Fibroblast of lung (primary cell): ENCODE measurements around the gene EIF1AD. TPM values are rescaled to one million over a fixed set of nuclear protein-coding genes. Genes with fewer than 3 reads are reported as not detected.
A peak's percentile ranks its signal among the peaks of the same experiment; 100 is the strongest.

Experiments
- DNase-seq, 2 donors: peaks; one replicate each; pipeline versions ENCODE4 v3.0.0 to v3.0.0-alpha.2; 2010; ENCODE audit warnings: low read depth in 2 of 2
- H2AFZ ChIP-seq: 2 replicates; pipeline ENCODE4 v1.5.1; 2012; ENCODE audit warnings: low read length, control low read depth, inconsistent platforms
- H3K27ac ChIP-seq: 2 replicates; pipeline ENCODE4 v1.5.1; 2011; ENCODE audit warnings: low read length, control low read depth; ENCODE audit not compliant: insufficient read depth
- H3K27me3 ChIP-seq: 2 replicates; pipeline ENCODE4 v1.5.1; 2011; ENCODE audit warnings: mild to moderate bottlenecking, low read length; ENCODE audit not compliant: control insufficient read depth, insufficient read depth
- H3K36me3 ChIP-seq: 2 replicates; pipeline ENCODE4 v1.5.1; 2011; ENCODE audit warnings: low read length; ENCODE audit not compliant: control insufficient read depth, insufficient read depth
- H3K4me1 ChIP-seq: 2 replicates; pipeline ENCODE4 v1.5.1; 2011; ENCODE audit warnings: low read length; ENCODE audit not compliant: control insufficient read depth, insufficient read depth; ENCODE audit errors: extremely low read depth
- H3K4me2 ChIP-seq: 2 replicates; pipeline ENCODE4 v1.5.1; 2011; ENCODE audit warnings: low read length, control low read depth; ENCODE audit not compliant: insufficient read depth; ENCODE audit errors: extremely low read depth
- H3K4me3 ChIP-seq, 4 experiments: fragments of 200-600 bp in 1 of 4; sonication (generic) in 1 of 4; replicated peaks in 1 of 4; 2 replicates each; pipeline ENCODE4 v1.5.1; 2011 to 2016; ENCODE audit warnings: low read length in 4 of 4, low read depth in 3 of 4, mild to moderate bottlenecking in 3 of 4, control low read depth in 2 of 4, inconsistent platforms in 1 of 4, mixed read lengths in 1 of 4; ENCODE audit not compliant: insufficient read depth in 1 of 4; ENCODE audit errors: control extremely low read depth in 1 of 4
- H3K79me2 ChIP-seq: 2 replicates; pipeline ENCODE4 v1.5.1; 2012; ENCODE audit warnings: mild to moderate bottlenecking, low read length, inconsistent platforms; ENCODE audit not compliant: control insufficient read depth, insufficient read depth
- H3K9ac ChIP-seq: 2 replicates; pipeline ENCODE4 v1.5.1; 2011; ENCODE audit warnings: mild to moderate bottlenecking, low read length, control low read depth; ENCODE audit not compliant: insufficient read depth
- H3K9me3 ChIP-seq: 2 replicates; pipeline ENCODE4 v1.5.1; 2012; ENCODE audit warnings: low read depth, low read length; ENCODE audit not compliant: control insufficient read depth, insufficient read depth
- H4K20me1 ChIP-seq: 2 replicates; pipeline ENCODE4 v1.5.1; 2011; ENCODE audit warnings: low read length; ENCODE audit not compliant: control insufficient read depth, insufficient read depth; ENCODE audit errors: extremely low read depth
- EZH2 ChIP-seq: IDR thresholded peaks from 2 replicates; pipeline ENCODE4 v1.5.1; 2012; ENCODE audit warnings: low read length, control low read depth, mild to moderate bottlenecking; ENCODE audit errors: missing control alignments
- polyA minus RNA-seq: library from RNA; depleted of rRNA, polyadenylated mRNA; stranded (reverse); fragments of >200 nt; gene quantifications from 2 replicates; pipeline ENCODE4 v1.2.3, GENCODE V29; 2011; ENCODE audit warnings: low replicate concordance
- polyA plus RNA-seq, 2 donors: library from polyadenylated mRNA; depleted of rRNA in 1 of 2; stranded (reverse) in 1 of 2; unstranded in 1 of 2; fragments of >200 nt; gene quantifications; 2 replicates each; pipeline ENCODE4 v1.2.1, GENCODE V29; 2011 to 2012; ENCODE audit warnings: missing spikeins in 1 of 2
- total RNA-seq: library from RNA; depleted of rRNA; stranded (reverse); fragments of >200 nt; gene quantifications from 2 replicates; pipeline ENCODE4 v1.2.1, GENCODE V29; 2014
- TF ChIP-seq, protein P1 (sequence below), 2 donors: IDR thresholded peaks in 1 of 2; conservative IDR thresholded peaks in 1 of 2; 1 replicate in 1 of 2; 2 replicates in 1 of 2; pipeline ENCODE4 v1.5.1; 2011 to 2012; ENCODE audit warnings: low read length in 2 of 2, control low read depth in 1 of 2, inconsistent platforms in 1 of 2, low read depth in 1 of 2, mild to moderate bottlenecking in 1 of 2

Gene EIF1AD, protein sequence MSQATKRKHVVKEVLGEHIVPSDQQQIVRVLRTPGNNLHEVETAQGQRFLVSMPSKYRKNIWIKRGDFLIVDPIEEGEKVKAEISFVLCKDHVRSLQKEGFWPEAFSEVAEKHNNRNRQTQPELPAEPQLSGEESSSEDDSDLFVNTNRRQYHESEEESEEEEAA
- total RNA-seq: 23.4 and 23.5 TPM in 2 replicates
- polyA plus RNA-seq: 26.2 and 30.0 TPM in 2 replicates
- polyA plus RNA-seq (2012): 20.9 and 22.6 TPM in 2 replicates
- polyA minus RNA-seq: 45.5 and 64.8 TPM in 2 replicates

DNA sequence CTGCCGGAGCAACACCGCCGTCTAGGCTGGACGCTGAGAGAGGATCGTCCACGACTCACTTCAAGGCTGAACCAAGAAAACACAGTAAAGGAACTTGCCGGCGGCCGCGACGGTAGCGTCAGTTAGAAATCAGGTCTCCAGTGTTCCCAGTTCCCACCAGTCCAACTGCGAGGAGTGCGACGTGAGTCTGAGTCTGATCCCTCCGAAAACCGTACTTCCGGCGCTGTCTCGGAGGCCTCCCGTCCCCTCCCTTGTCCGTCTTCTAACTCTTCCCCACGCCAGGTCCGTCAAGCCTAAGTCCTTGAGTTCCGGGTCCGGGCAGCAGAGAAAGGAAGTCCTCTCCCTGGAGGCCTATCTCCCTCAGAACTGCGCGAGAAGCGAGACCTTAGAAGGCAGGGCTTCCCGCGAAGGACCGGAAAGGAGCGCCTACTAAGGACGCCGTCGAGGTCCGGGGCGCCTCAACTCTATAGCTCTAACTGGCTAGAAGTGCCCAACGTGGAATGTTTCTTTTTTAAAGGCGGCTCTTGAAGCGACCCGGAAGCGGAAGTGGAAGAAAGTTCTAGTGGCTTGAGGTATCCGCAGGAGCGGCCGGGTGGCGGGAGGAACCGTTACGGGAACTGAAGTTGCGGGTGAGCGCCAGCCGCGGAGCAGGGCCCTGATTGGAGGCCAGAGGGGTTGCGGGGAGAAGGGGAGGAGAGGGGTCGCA is at the start of gene EIF1AD, which contains the start of gene BANF1:
TSS of gene EIF1AD (minus strand) at position 216 of the 706 bp plus-strand sequence. CDS start 1,768 bp downstream, outside the sequence.
TSS of gene BANF1 (plus strand) at position 562 of the 706 bp plus-strand sequence. CDS start 748 bp downstream, outside the sequence.
- peak within 1 kb of the TSS; percentile 73 for H3K9ac ChIP-seq
- no peaks in the 10 kb centered on the region for H3K27me3 ChIP-seq
- peak; percentile 99 for DNase-seq
- peaks cover 38% of the 10 kb centered on the region for H3K79me2 ChIP-seq
- H3K4me2 ChIP-seq: peak within 1 kb of the TSS; percentile 89
- TF ChIP-seq EZH2: no peak
- peak within 1 kb of the TSS; percentile 94 for H3K27ac ChIP-seq
- peaks cover 2% of the 10 kb centered on the region for H3K4me1 ChIP-seq
- H3K9me3 ChIP-seq: no peaks in the 10 kb centered on the region
- H3K4me3 ChIP-seq: peak within 1 kb of the TSS; percentile 64 to 100 (median 89)
- peak within 1 kb of the TSS; percentile 88 for H2AFZ ChIP-seq
- H4K20me1 ChIP-seq: no peaks in the 10 kb centered on the region
- H3K36me3 ChIP-seq: peaks cover 17% of the 10 kb centered on the region

DNA sequence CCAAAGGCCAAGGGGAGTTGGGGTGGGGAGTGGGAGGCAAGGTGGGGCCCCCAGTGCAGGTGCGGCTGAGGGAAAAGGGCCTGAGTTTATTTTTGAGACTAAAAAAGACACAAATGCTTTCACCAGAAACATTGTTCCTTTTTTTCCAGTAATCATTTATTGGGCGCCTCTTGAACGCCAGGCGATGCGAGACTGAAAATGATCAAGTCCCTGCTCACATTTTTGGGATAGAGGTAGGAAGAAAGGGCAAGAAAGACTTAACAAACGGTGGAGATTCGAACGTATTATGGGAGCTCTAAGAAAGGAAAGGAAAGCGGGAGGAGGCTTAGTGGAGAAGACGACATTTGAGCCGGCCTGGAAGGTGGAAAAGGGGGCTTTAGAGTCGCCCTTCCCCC is 49.4 kb upstream of the EIF1AD start:
- peak overlapping the region; percentile 63 to 98 (median 76) for H3K4me3 ChIP-seq
- peaks cover 6% of the 10 kb centered on the region for H3K36me3 ChIP-seq
- no peaks in the 10 kb centered on the region for H4K20me1 ChIP-seq
- no peak for DNase-seq
- H3K9ac ChIP-seq: peak overlapping the region; percentile 98
- H3K4me2 ChIP-seq: peak overlapping the region; percentile 71
- H3K27me3 ChIP-seq: peaks cover 9% of the 10 kb centered on the region
- H3K4me1 ChIP-seq: peaks cover 4% of the 10 kb centered on the region
- no peaks in the 10 kb centered on the region for H3K9me3 ChIP-seq
- peak overlapping the region; percentile 70 for H2AFZ ChIP-seq
- no peak for TF ChIP-seq EZH2
- TF ChIP-seq, protein P1, sequence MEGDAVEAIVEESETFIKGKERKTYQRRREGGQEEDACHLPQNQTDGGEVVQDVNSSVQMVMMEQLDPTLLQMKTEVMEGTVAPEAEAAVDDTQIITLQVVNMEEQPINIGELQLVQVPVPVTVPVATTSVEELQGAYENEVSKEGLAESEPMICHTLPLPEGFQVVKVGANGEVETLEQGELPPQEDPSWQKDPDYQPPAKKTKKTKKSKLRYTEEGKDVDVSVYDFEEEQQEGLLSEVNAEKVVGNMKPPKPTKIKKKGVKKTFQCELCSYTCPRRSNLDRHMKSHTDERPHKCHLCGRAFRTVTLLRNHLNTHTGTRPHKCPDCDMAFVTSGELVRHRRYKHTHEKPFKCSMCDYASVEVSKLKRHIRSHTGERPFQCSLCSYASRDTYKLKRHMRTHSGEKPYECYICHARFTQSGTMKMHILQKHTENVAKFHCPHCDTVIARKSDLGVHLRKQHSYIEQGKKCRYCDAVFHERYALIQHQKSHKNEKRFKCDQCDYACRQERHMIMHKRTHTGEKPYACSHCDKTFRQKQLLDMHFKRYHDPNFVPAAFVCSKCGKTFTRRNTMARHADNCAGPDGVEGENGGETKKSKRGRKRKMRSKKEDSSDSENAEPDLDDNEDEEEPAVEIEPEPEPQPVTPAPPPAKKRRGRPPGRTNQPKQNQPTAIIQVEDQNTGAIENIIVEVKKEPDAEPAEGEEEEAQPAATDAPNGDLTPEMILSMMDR (conservative IDR thresholded peaks at IDR 0.05 in 1 of 2, IDR thresholded peaks at IDR 0.05 in 1 of 2; ENCODE audit: low read depth in 1 of 2, low read length in 2 of 2): no peak
- H3K27ac ChIP-seq: peak overlapping the region; percentile 94
- peaks cover 29% of the 10 kb centered on the region for H3K79me2 ChIP-seq

DNA sequence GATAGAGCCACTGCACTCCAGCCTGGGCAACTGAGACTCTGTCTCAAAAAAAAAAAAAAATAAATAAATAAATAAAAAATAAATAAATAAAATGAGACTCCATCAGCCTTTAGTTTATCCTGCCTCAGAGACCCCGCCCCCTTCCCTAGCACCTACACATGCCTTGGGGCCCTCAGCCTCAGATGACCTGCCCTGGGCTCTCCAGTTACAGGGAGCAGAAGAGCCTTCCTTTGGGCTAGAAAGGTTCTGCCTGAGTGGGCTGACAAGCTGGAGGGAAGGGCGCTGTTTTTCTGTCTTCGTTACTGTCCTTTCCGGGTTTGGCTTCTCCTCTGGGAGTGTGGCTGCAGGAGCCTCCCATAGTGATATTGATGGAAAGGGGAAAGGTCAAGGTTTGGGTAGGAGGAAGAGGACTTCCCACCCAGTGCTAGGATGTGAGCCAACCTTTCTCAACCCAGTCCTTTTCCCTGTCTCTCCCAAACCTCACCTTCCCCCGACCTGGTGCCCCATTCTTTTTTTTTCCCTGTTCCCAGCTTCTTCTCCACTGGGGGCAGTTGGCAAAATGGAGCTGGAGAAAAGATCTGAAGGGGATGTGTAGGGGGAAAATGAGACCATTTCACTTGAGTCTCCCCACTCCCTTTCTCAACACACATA is 48.7 kb upstream of the EIF1AD start:
- peaks cover 12% of the 10 kb centered on the region for H3K27me3 ChIP-seq
- H3K36me3 ChIP-seq: peaks cover 6% of the 10 kb centered on the region
- H3K9me3 ChIP-seq: no peaks in the 10 kb centered on the region
- no peak overlapping the region for H3K4me3 ChIP-seq
- peak overlapping the region; percentile 94 for H3K27ac ChIP-seq
- no peak for TF ChIP-seq EZH2
- TF ChIP-seq, protein P1 (conservative IDR thresholded peaks at IDR 0.05 in 1 of 2, IDR thresholded peaks at IDR 0.05 in 1 of 2; ENCODE audit: low read depth in 1 of 2, low read length in 2 of 2): no peak
- no peak for DNase-seq
- peaks cover 28% of the 10 kb centered on the region for H3K79me2 ChIP-seq
- peaks cover 4% of the 10 kb centered on the region for H3K4me1 ChIP-seq
- no peaks in the 10 kb centered on the region for H4K20me1 ChIP-seq
- no peak overlapping the region for H3K4me2 ChIP-seq
- H3K9ac ChIP-seq: no peak overlapping the region
- H2AFZ ChIP-seq: peak overlapping the region; percentile 57
